Heart right ventricle (tissue), 16 donors: ENCODE data around the gene TSC2. TPM values are rescaled to one million over a fixed set of nuclear protein-coding genes. Genes with fewer than 3 reads are reported as not detected.

Source experiments
- ATAC-seq, 8 donors: fragments of 200-7000 bp; cut with Tn5 transposase; one replicate each; pipeline ENCODE4 v1.9.1; 2020; ENCODE audit warnings: mild to moderate bottlenecking in 8 of 8, moderate library complexity in 8 of 8, moderate number of reproducible peaks in 1 of 8
- DNase-seq, 2 donors: peaks; one replicate each; pipeline ENCODE4 v3.0.0-alpha.2; 2020
- H3K27ac ChIP-seq, 10 donors: fragments of 200-600 bp; sonication (generic) in 2 of 10; one replicate each; pipeline versions ENCODE4 v1.5.0 to v1.8.0; 2020 to 2022; ENCODE audit warnings: mild to moderate bottlenecking in 3 of 10
- H3K27me3 ChIP-seq, 7 donors: fragments of 200-600 bp; one replicate each; pipeline ENCODE4 v1.8.0; 2021 to 2022; ENCODE audit warnings: mild to moderate bottlenecking in 2 of 7
- H3K36me3 ChIP-seq, 9 donors: fragments of 200-600 bp; sonication (generic) in 1 of 9; one replicate each; pipeline versions ENCODE4 v1.5.0 to v1.8.0; 2020 to 2022; ENCODE audit warnings: mild to moderate bottlenecking in 2 of 9
- H3K4me1 ChIP-seq, 9 donors: fragments of 200-600 bp; sonication (generic) in 1 of 9; one replicate each; pipeline versions ENCODE4 v1.5.0 to v1.8.0; 2020 to 2022; ENCODE audit warnings: mild to moderate bottlenecking in 4 of 9
- H3K4me3 ChIP-seq, 10 donors: fragments of 200-600 bp; sonication (generic) in 2 of 10; one replicate each; pipeline versions ENCODE4 v1.5.0 to v1.8.0; 2020 to 2022; ENCODE audit warnings: mild to moderate bottlenecking in 7 of 10, moderate library complexity in 2 of 10
- H3K9me3 ChIP-seq, 11 donors: fragments of 200-600 bp in 10 of 11; sonication (generic) in 2 of 11; one replicate each; pipeline versions ENCODE4 v1.5.0 to v1.8.0; 2013 to 2022; ENCODE audit warnings: mild to moderate bottlenecking in 2 of 11, control low read depth in 1 of 11, moderate library complexity in 1 of 11
- CTCF ChIP-seq, 9 donors: fragments of 200-600 bp; sonication (generic) in 2 of 9; IDR thresholded peaks; one replicate each; pipeline versions ENCODE4 v1.5.0 to v1.8.0; 2021 to 2022; ENCODE audit warnings: antibody characterized with exemption in 9 of 9, mild to moderate bottlenecking in 5 of 9, moderate library complexity in 1 of 9
- WGBS, 2 donors: extraction: QIAGEN DNeasy Blood & Tissue Kit; methylation state at CpG; one replicate each; pipeline ENCODE4 v1.1.7; 2013; ENCODE audit warnings: inconsistent platforms in 1 of 2; 5-methylcytosine and 5-hydroxymethylcytosine counted together
- intact Hi-C, 10 donors: fragments of 100-400 bp; cut with DNase I; formaldehyde crosslinking; loops; one replicate each; pipeline versions ENCODE4 v1.11.1 to v1.14.2; 2022
- polyA plus RNA-seq, 2 donors: library from polyadenylated mRNA; stranded (reverse); fragments of 200-250 nt; gene quantifications; one replicate each; pipeline ENCODE4 v1.2.3, GENCODE V29; 2013
- total RNA-seq, 10 donors: library from RNA; stranded (reverse); fragmentation: NEBNext Ultra II Directional in 3 of 10; extraction: Animal tissue kit (Norgen Biotek cat#: 25700) in 3 of 10; gene quantifications; one replicate each; pipeline versions ENCODE4 v1.2.1 to v1.2.4, GENCODE V29; 2021 to 2023
- donor health status: Arrhythmogenic right ventricular cardiomyopathy.
- donor health status: ischemic (EF 13 %, LVEDD 7.1; RV severe dilation, severe dysfunction).
- donor health status: healthy with polysubstance abuse.
- donor health status: DM: no; HTN: yes; CAD: no.
- donor health status: DM: no; HTN: no; CAD: no.
- donor health status: ischemic (EF 25% LVEDD 6.9; RV normal size, moderate dysfunction).
- donor health status: ischemic (EF 25% LVEDD 5.7; RV mildly dilated, moderate dysfunction).
- donor health status: healthy.
- donor health status: DM: yes; HTN: yes; CAD: no.
- donor health status: Ischemic cardiomyopathy.
- donor health status: ischemic (EF 35%, LVEDD 5.7; RV mildly dilated, moderate dysfunction).
- donor health status: nonischemic (EF 11% LVEDD 7.7; RV severe dilation, severe dysfunction).
- donor health status: DM: yes; HTN: yes; CAD: no.
- donor health status: PGD.
- donor health status: ischemic (EF 29% LVEDD 5.4; RV normal size, mild dysfunction).
- donor health status: nonischemic (EF 23%, LVEDD 6.1; RV moderate dilation, normal function).

TSC2 gene
- total and polyA plus RNA-seq, 12 donors, result 28.8 to 87.0 (median 71.5) TPM

GRCh38 chr16:2053897-2054296 is 6.1 kb downstream of the TSC2 start:
- H3K27me3 ChIP-seq, result no peaks in the 10 kb centered on the region
- H3K4me1 ChIP-seq, result peaks cover 0 to 11% (median 4%) of the 10 kb centered on the region in 9 donors
- DNase-seq (no peak), ATAC-seq (no peak)
- H3K9me3 ChIP-seq, result no peaks in the 10 kb centered on the region
- peaks cover 4 to 90% (median 37%) of the 10 kb centered on the region in 9 donors for H3K36me3 ChIP-seq
- H3K4me3 ChIP-seq, result no peak overlapping the region
- intact Hi-C loops, result loop anchor here in 2 of 10 donors (5.0 kb wide), 1 partner anchor 33 kb away; no protein-coding TSS in a partner anchor
- 96% methylated on average over 17 of the region's 17 CpGs for WGBS, 2 donors
- no peak for TF ChIP-seq CTCF (IDR thresholded peaks at IDR 0.05)
- H3K27ac ChIP-seq, result no peak overlapping the region

- no peak for TF ChIP-seq CTCF (IDR thresholded peaks at IDR 0.05)
- Histone ChIP-seq H3K9me3 (no peaks in the 10 kb centered on the region), H3K4me3 (no peak overlapping the region), H3K27ac (no peak overlapping the region), H3K27me3 (no peaks in the 10 kb centered on the region), H3K36me3 (peaks cover 4 to 97% (median 37%) of the 10 kb centered on the region in 9 donors), H3K4me1 (peaks cover 0 to 4% (median 0%) of the 10 kb centered on the region in 9 donors)
- intact Hi-C loops, result loop anchor here in 4 of 10 donors (5.0 kb wide), 2 partner anchors 32 to 33 kb away; no protein-coding TSS in a partner anchor
- ATAC-seq (no peak), DNase-seq (no peak)
- WGBS, 2 donors, result 93 to 95% methylated on average over 29 of the region's 29 CpGs
Observed at GRCh38 chr16:2054543-2055245, 6.9 kb downstream of the TSC2 start.

- peaks cover 0 to 4% (median 0%) of the 10 kb centered on the region in 9 donors for H3K4me1 ChIP-seq
- intact Hi-C loops, result loop anchor here in 2 of 10 donors (5.0 kb wide), 1 partner anchor 34 kb away; no protein-coding TSS in a partner anchor
- no peak overlapping the region for H3K4me3 ChIP-seq
- peak; percentile 6 to 45 (median 27) for TF ChIP-seq CTCF (IDR thresholded peaks at IDR 0.05)
- H3K9me3 ChIP-seq, result no peaks in the 10 kb centered on the region
- ATAC-seq (peak in 6 of 8 donors; percentile 18 to 43 (median 36)), DNase-seq (no peak)
- no peaks in the 10 kb centered on the region for H3K27me3 ChIP-seq
- no peak overlapping the region for H3K27ac ChIP-seq
- H3K36me3 ChIP-seq, result peaks cover 4 to 97% (median 35%) of the 10 kb centered on the region in 9 donors
- WGBS, 2 donors, result 62 to 64% methylated on average over 15 of the region's 15 CpGs
Observed at GRCh38 chr16:2056077-2056476, 8.3 kb downstream of the TSC2 start.

- Histone ChIP-seq H3K4me1 (peaks cover 0 to 4% (median 0%) of the 10 kb centered on the region in 9 donors), H3K36me3 (peaks cover 4 to 97% (median 33%) of the 10 kb centered on the region in 9 donors), H3K27ac (no peak overlapping the region), H3K27me3 (no peaks in the 10 kb centered on the region), H3K9me3 (no peaks in the 10 kb centered on the region), H3K4me3 (no peak overlapping the region)
- intact Hi-C loops, result loop anchor here in 2 of 10 donors (5.0 kb wide), 1 partner anchor 35 kb away; no protein-coding TSS in a partner anchor
- peak in 3 of 9 donors; percentile 6 to 27 (median 11) for TF ChIP-seq CTCF (IDR thresholded peaks at IDR 0.05)
- ATAC-seq (peak in 3 of 8 donors; percentile 15 to 56 (median 17)), DNase-seq (no peak)
- WGBS, 2 donors, result 89 to 90% methylated on average over 19 of the region's 19 CpGs
Observed at GRCh38 chr16:2056681-2057407, 9.1 kb downstream of the TSC2 start.
